BJ (cell line): ENCODE measurements around the gene SRP19. TPM values are rescaled to one million over a fixed set of nuclear protein-coding genes. Genes with fewer than 3 reads are reported as not detected.

Experiments used
- CTCF ChIA-PET: fragments of 350-600 bp; formaldehyde crosslinking; extraction: SDS; loops from one replicate; lab custom pipeline; 2021; ENCODE audit warnings: antibody characterized with exemption, inconsistent platforms; lab: Yijun Ruan, JAX
- POLR2A ChIA-PET: fragments of 300-600 bp; sonication (Branson Sonifier 250); formaldehyde crosslinking; extraction: SDS; loops from one replicate; lab custom pipeline; 2021; ENCODE audit warnings: antibody characterized with exemption; lab: Charles Lee
- DNase-seq: peaks from one replicate; pipeline ENCODE4 v3.0.0-alpha.2; 2011; ENCODE audit warnings: low read depth
- H3K27me3 ChIP-seq: 2 replicates; pipeline ENCODE4 v1.6.0; 2011; ENCODE audit warnings: low read length; ENCODE audit not compliant: control insufficient read depth, insufficient read depth
- H3K36me3 ChIP-seq: 2 replicates; pipeline ENCODE4 v1.5.1; 2011; ENCODE audit warnings: low read length; ENCODE audit not compliant: control insufficient read depth, insufficient read depth
- H3K4me3 ChIP-seq: 2 replicates; pipeline ENCODE4 v1.5.1; 2011; ENCODE audit warnings: low read depth, mild to moderate bottlenecking, control low read depth, low read length
- polyA minus RNA-seq: library from RNA; depleted of rRNA, polyadenylated mRNA; stranded (reverse); fragments of >200 nt; gene quantifications from 2 replicates; pipeline ENCODE4 v1.2.3, GENCODE V29; 2011; rRNA and poly(A)+ RNA removed
- polyA plus RNA-seq: library from polyadenylated mRNA; depleted of rRNA; stranded (reverse); fragments of >200 nt; gene quantifications from 2 replicates; pipeline ENCODE4 v1.2.3, GENCODE V29; 2011; rRNA removed
- TF ChIP-seq, protein P1 (sequence below): IDR thresholded peaks from 2 replicates; pipeline ENCODE4 v1.5.1; 2011; ENCODE audit warnings: low read depth, mild to moderate bottlenecking, control low read depth, inconsistent platforms, low read length, moderate library complexity; ENCODE audit not compliant: insufficient read depth

SRP19 gene
- 32.4 and 72.2 TPM in 2 replicates for polyA plus RNA-seq
- 5.6 and 9.7 TPM in 2 replicates for polyA minus RNA-seq

DNA sequence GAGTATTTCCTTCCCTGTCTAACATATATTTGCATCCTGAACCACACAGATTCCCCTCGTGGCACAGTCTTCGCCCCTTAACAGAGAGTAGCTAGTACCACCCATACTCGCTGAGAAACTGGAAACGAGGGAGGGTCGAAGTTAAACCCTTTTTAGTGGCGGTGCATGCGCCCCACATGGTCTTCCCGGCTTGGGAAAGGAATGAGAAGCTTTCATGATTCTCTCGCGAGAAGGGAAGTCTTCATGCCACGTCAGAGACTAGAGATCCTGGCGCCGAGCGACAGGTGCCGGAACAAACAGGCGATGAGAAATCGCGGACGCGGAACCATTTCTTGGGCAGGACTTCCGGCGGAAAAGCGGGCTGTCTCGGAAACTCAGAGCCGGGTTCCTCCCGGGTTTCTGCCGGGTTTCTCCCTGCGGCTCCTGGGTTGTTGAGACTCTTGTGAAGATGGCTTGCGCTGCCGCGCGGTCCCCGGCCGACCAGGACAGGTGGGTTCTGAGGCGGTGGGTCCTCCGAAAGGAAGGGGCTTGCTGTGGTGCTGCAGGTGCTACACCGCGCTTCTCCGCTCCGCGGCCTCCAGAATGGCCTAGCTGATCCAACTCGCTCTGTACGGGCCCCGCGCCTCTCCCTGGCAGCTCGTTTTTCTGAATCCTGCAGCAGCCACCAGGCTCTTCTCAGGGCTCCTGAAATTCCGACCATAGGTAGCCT lies at the start of gene SRP19:
Gene SRP19 (plus strand): TSS at position 359 of the 709 bp plus-strand sequence. CDS start 90 bp downstream, at position 449.
- ChIA-PET CTCF (interaction anchor here (1.0 to 1.4 kb wide), 2 partner anchors 9 to 13 kb away, joined by 3 to 6 read pairs; no protein-coding TSS in a partner anchor), POLR2A (interaction anchor here (1.4 kb wide), 1 partner anchor 13 kb away, joined by 3 read pairs; no protein-coding TSS in a partner anchor)
- peak; percentile 89 for DNase-seq
- Histone ChIP-seq H3K36me3 (peaks cover 4% of the 10 kb centered on the region), H3K4me3 (peak within 1 kb of the TSS; percentile 82), H3K27me3 (no peaks in the 10 kb centered on the region)
- TF ChIP-seq, protein P1, sequence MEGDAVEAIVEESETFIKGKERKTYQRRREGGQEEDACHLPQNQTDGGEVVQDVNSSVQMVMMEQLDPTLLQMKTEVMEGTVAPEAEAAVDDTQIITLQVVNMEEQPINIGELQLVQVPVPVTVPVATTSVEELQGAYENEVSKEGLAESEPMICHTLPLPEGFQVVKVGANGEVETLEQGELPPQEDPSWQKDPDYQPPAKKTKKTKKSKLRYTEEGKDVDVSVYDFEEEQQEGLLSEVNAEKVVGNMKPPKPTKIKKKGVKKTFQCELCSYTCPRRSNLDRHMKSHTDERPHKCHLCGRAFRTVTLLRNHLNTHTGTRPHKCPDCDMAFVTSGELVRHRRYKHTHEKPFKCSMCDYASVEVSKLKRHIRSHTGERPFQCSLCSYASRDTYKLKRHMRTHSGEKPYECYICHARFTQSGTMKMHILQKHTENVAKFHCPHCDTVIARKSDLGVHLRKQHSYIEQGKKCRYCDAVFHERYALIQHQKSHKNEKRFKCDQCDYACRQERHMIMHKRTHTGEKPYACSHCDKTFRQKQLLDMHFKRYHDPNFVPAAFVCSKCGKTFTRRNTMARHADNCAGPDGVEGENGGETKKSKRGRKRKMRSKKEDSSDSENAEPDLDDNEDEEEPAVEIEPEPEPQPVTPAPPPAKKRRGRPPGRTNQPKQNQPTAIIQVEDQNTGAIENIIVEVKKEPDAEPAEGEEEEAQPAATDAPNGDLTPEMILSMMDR, result no peak

DNA sequence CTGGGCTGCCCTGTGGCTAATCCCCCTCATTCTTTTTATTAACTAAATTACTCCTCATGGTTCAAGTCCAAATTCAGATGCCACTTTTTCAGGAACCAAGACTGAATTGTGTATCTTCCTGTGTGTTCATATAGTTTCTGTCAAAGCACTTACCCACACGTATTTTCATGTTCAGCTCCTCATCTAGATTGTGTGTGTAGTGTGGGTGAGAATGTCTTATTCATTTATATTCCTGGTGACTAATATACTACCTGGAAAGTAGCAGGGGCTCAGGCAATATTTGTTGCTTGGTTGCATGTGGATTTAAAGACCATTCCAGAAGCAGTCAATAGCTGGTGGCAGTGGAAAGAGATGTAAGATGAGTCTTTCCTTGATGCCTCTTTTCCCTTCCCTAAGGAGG lies 48.5 kb upstream of the SRP19 start:
- Histone ChIP-seq H3K27me3 (no peaks in the 10 kb centered on the region), H3K36me3 (peaks cover 2% of the 10 kb centered on the region), H3K4me3 (no peak overlapping the region)
- POLR2A ChIA-PET, result no interaction called here
- TF ChIP-seq, protein P1, result no peak
- no peak for DNase-seq
- CTCF ChIA-PET, result interaction anchor here (1.1 to 1.9 kb wide), 3 partner anchors 13 to 36 kb away, joined by 3 to 10 read pairs (median 3); no protein-coding TSS in a partner anchor

DNA sequence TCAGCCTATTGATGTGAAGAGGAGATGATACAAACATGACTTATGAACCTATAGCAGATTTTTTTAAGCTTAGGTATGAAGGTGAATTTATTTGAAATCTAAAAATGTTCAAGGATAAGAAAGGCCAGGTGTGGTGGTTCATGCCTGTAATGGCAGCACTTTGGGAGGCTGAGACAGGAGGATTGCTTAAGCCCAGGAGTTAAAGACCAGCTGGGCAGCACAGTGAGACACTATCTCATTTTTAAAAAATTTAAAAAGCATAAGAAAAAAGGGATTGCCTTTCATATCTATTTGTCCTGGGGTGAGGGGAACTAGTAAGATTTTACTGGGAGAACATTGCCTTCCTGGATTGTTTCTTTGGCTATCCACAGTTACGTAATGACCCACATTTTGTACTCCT lies 40.8 kb upstream of the SRP19 start:
- CTCF ChIA-PET, result interaction anchor here (0.6 kb wide), 1 partner anchor 31 kb away, joined by 3 read pairs; no protein-coding TSS in a partner anchor
- POLR2A ChIA-PET, result no interaction called here

DNA sequence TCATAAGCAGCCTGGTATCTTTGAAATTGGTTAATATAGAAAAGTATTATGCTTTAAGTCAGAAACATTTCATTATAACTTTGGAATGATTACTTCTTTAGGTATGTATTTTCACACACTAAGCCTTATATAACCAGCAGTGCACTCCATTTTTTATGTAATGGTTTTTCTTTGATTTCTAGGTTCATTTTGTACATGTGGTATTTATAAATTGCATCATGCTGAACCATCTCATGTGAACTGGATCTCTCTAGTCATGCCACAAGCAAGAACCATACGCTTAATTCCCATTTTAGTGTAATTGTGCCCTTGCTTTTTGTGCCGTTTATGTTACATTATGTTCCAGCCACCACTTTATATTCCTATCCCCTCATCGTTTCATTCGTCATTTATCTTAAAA lies 38.6 kb upstream of the SRP19 start:
- Histone ChIP-seq H3K27me3 (no peaks in the 10 kb centered on the region), H3K4me3 (no peak overlapping the region), H3K36me3 (peaks cover 2% of the 10 kb centered on the region; the same call in 1 of the 2 replicates)
- no peak for DNase-seq
- CTCF ChIA-PET, result interaction anchor here (1.3 kb wide), 1 partner anchor 17 kb away, joined by 3 read pairs; no protein-coding TSS in a partner anchor
- POLR2A ChIA-PET, result no interaction called here
- TF ChIP-seq, protein P1, result no peak

More for the DNA sequence above, 40.8 kb upstream of the SRP19 start:
- Histone ChIP-seq H3K36me3 (peaks cover 2% of the 10 kb centered on the region; the same call in 1 of the 2 replicates), H3K27me3 (no peaks in the 10 kb centered on the region), H3K4me3 (no peak overlapping the region)
- TF ChIP-seq, protein P1, result no peak
- DNase-seq, result no peak

DNA sequence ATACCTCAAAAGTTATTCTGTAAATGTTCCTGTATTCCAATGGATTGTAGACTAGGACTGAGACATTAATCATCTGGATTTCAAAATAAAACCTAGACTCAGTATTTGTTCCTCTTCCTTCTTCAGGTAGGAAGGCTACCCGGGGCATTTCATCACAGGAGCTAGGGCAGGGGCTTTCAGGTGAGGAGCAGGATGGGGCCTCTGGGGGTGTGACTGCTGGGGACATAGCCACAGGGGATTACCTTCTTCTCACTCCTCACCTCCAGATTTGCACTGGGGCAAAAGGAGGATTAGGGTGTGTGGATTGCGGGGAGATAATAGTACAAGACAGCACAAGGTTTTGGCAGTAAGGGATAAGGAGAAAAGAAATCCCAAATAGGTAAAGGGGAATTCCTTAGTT lies 37.9 kb upstream of the SRP19 start:
- H3K27me3 ChIP-seq, result no peaks in the 10 kb centered on the region
- no peak overlapping the region for H3K4me3 ChIP-seq
- CTCF ChIA-PET, result no interaction called here
- POLR2A ChIA-PET, result no interaction called here
- peaks cover 5% of the 10 kb centered on the region; the same call in 1 of the 2 replicates for H3K36me3 ChIP-seq
- no peak for DNase-seq
- TF ChIP-seq, protein P1, result no peak
